Measurements from ENCODE around the gene HIP1R.
"Not testable (repeated sequence)": the region's sequence is repeated elsewhere in the genome, so short reads cannot be mapped to it uniquely, and the experiment has no call there.

HIP1R gene

DNA sequence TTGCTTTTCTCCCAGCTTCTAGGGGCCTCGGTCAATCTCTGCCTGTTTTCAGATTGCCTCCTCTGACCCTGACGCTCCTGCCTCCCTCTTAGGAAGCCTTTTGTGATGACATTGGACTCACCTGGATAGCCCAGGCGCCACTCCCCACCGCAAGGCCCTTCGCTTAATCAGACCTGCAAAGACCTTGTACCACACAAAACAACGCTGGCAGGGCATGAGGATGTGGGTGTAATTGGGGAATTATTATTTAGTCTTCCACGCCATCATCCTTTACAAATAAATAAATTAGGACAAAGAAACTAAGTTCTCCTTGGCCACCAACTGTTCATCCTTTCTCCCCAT lies 68.4 kb downstream of the HIP1R start:
- H3K4me1 ChIP-seq (ENCODE audit: control insufficient read depth, insufficient read depth, low read length) = no peaks in the 10 kb centered on the region
- POLR2A ChIA-PET = no interaction called here
- no peak overlapping the region for H3K4me3 ChIP-seq (ENCODE audit: low read depth, low read length)
- H3K36me3 ChIP-seq (ENCODE audit: control insufficient read depth in 2 of 2, insufficient read depth in 1 of 2, low read length in 2 of 2) = no peaks in the 10 kb centered on the region
- no peaks in the 10 kb centered on the region for H3K9me3 ChIP-seq (ENCODE audit: control insufficient read depth, insufficient read depth, low read depth, low read length)
- TF ChIP-seq, protein P1, sequence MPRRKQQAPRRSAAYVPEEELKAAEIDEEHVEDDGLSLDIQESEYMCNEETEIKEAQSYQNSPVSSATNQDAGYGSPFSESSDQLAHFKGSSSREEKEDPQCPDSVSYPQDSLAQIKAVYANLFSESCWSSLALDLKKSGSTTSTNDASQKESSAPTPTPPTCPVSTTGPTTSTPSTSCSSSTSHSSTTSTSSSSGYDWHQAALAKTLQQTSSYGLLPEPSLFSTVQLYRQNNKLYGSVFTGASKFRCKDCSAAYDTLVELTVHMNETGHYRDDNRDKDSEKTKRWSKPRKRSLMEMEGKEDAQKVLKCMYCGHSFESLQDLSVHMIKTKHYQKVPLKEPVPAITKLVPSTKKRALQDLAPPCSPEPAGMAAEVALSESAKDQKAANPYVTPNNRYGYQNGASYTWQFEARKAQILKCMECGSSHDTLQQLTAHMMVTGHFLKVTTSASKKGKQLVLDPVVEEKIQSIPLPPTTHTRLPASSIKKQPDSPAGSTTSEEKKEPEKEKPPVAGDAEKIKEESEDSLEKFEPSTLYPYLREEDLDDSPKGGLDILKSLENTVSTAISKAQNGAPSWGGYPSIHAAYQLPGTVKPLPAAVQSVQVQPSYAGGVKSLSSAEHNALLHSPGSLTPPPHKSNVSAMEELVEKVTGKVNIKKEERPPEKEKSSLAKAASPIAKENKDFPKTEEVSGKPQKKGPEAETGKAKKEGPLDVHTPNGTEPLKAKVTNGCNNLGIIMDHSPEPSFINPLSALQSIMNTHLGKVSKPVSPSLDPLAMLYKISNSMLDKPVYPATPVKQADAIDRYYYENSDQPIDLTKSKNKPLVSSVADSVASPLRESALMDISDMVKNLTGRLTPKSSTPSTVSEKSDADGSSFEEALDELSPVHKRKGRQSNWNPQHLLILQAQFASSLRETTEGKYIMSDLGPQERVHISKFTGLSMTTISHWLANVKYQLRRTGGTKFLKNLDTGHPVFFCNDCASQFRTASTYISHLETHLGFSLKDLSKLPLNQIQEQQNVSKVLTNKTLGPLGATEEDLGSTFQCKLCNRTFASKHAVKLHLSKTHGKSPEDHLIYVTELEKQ (tag by site-specific recombination; IDR thresholded peaks at IDR 0.05; ENCODE audit: borderline replicate concordance) = no peak
- no peak for TF ChIP-seq ZNF274 (IDR thresholded peaks at IDR 0.05; ENCODE audit: low read length)
- TF ChIP-seq ZNF274 (tag by site-specific recombination; IDR thresholded peaks at IDR 0.05; ENCODE audit: borderline replicate concordance) = no peak
- TF ChIP-seq SALL2 (tag by site-specific recombination; IDR thresholded peaks at IDR 0.05; ENCODE audit: borderline replicate concordance) = no peak
- TF ChIP-seq ZNF544 (tag by site-specific recombination; IDR thresholded peaks at IDR 0.05) = no peak
- TF ChIP-seq, protein P2, sequence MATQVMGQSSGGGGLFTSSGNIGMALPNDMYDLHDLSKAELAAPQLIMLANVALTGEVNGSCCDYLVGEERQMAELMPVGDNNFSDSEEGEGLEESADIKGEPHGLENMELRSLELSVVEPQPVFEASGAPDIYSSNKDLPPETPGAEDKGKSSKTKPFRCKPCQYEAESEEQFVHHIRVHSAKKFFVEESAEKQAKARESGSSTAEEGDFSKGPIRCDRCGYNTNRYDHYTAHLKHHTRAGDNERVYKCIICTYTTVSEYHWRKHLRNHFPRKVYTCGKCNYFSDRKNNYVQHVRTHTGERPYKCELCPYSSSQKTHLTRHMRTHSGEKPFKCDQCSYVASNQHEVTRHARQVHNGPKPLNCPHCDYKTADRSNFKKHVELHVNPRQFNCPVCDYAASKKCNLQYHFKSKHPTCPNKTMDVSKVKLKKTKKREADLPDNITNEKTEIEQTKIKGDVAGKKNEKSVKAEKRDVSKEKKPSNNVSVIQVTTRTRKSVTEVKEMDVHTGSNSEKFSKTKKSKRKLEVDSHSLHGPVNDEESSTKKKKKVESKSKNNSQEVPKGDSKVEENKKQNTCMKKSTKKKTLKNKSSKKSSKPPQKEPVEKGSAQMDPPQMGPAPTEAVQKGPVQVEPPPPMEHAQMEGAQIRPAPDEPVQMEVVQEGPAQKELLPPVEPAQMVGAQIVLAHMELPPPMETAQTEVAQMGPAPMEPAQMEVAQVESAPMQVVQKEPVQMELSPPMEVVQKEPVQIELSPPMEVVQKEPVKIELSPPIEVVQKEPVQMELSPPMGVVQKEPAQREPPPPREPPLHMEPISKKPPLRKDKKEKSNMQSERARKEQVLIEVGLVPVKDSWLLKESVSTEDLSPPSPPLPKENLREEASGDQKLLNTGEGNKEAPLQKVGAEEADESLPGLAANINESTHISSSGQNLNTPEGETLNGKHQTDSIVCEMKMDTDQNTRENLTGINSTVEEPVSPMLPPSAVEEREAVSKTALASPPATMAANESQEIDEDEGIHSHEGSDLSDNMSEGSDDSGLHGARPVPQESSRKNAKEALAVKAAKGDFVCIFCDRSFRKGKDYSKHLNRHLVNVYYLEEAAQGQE (tag by site-specific recombination; IDR thresholded peaks at IDR 0.05) = no peak
- CTCF ChIA-PET = no interaction called here
- H3K27ac ChIP-seq (ENCODE audit: extremely low read depth, low read depth, low read length) = no peak overlapping the region

DNA sequence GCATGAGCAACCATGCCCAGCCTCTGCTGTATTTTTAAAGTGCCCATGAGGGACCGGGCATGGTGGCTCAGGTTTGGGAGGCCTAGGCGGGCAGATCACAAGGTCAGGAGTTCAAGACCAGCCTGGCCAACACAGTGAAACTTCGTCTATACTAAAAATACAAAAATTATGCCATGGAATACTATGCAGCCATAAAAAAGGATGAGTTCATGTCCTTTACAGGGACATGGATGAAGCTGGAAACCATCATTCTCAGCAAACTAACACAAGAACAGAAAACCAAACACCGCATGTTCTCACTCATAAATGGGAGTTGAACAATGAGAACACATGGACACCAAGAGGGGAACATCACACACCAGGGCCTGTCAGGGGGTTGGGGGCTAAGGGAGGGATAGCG lies 70.0 kb downstream of the HIP1R start:
- H3K27ac ChIP-seq (ENCODE audit: extremely low read depth, low read depth, low read length); H3K9me3 ChIP-seq (ENCODE audit: control insufficient read depth, insufficient read depth, low read depth, low read length); H3K4me1 ChIP-seq (ENCODE audit: control insufficient read depth, insufficient read depth, low read length); POLR2A ChIA-PET; H3K4me3 ChIP-seq (ENCODE audit: low read depth, low read length); H3K36me3 ChIP-seq (ENCODE audit: control insufficient read depth in 2 of 2, insufficient read depth in 1 of 2, low read length in 2 of 2); CTCF ChIA-PET: not testable (repeated sequence)
- peak; percentile 100 for TF ChIP-seq ZNF146 (tag by site-specific recombination; IDR thresholded peaks at IDR 0.05)
- TF ChIP-seq, protein P3, sequence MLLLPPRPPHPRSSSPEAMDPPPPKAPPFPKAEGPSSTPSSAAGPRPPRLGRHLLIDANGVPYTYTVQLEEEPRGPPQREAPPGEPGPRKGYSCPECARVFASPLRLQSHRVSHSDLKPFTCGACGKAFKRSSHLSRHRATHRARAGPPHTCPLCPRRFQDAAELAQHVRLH (tag by site-specific recombination; IDR thresholded peaks at IDR 0.05) = peak; percentile 88
- TF ChIP-seq, protein P4, sequence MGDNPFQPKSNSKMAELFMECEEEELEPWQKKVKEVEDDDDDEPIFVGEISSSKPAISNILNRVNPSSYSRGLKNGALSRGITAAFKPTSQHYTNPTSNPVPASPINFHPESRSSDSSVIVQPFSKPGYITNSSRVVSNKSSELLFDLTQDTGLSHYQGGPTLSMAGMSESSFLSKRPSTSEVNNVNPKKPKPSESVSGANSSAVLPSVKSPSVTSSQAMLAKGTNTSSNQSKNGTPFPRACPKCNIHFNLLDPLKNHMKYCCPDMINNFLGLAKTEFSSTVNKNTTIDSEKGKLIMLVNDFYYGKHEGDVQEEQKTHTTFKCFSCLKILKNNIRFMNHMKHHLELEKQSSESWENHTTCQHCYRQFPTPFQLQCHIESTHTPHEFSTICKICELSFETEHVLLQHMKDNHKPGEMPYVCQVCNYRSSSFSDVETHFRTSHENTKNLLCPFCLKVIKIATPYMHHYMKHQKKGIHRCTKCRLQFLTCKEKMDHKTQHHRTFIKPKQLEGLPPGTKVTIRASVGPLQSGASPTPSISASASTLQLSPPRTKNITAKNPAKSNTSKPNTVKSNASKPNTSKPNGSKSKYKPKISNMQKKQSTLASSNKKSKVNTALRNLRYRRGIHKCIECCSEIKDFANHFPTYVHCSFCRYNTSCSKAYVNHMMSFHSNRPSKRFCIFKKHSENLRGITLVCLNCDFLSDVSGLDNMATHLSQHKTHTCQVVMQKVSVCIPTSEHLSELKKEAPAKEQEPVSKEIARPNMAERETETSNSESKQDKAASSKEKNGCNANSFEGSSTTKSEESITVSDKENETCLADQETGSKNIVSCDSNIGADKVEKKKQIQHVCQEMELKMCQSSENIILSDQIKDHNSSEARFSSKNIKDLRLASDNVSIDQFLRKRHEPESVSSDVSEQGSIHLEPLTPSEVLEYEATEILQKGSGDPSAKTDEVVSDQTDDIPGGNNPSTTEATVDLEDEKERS (tag by site-specific recombination; IDR thresholded peaks at IDR 0.05) = 0 out of 2 replicates have a peak, but pooled peaks have one; percentile 67

DNA sequence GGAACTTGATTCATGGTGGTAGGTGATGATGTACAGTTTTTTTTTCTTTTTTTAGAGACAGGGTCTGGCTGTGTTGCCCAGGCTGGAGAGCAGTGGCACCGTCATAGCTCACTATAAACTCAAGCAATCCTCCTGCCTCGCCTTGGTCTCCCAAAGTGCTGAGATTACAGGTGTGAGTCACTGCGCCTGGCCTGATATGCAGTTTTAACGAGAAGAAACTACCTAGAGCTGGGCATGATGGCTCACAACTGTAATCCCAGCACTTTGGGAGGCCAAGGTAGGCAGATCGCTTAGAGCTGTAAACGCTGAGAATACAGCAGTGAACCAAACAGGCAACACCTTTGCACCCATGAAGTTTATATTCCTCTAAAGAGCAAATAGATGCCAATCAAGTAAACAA lies 73.7 kb downstream of the HIP1R start:
- Histone ChIP-seq H3K27ac (ENCODE audit: extremely low read depth, low read depth, low read length) (no peak overlapping the region), H3K4me3 (ENCODE audit: low read depth, low read length) (no peak overlapping the region), H3K4me1 (ENCODE audit: control insufficient read depth, insufficient read depth, low read length) (no peaks in the 10 kb centered on the region), H3K36me3 (ENCODE audit: control insufficient read depth in 2 of 2, insufficient read depth in 1 of 2, low read length in 2 of 2) (no peaks in the 10 kb centered on the region), H3K9me3 (ENCODE audit: control insufficient read depth, insufficient read depth, low read depth, low read length) (no peaks in the 10 kb centered on the region)
- POLR2A ChIA-PET = no interaction called here
- CTCF ChIA-PET = no interaction called here
- 0 out of 2 replicates have a peak, but pooled peaks have one; percentile 23 for TF ChIP-seq GLIS1 (tag by site-specific recombination; IDR thresholded peaks at IDR 0.05)
- TF ChIP-seq ZNF549 (tag by site-specific recombination; IDR thresholded peaks at IDR 0.05) = no peak
- TF ChIP-seq, protein P5, sequence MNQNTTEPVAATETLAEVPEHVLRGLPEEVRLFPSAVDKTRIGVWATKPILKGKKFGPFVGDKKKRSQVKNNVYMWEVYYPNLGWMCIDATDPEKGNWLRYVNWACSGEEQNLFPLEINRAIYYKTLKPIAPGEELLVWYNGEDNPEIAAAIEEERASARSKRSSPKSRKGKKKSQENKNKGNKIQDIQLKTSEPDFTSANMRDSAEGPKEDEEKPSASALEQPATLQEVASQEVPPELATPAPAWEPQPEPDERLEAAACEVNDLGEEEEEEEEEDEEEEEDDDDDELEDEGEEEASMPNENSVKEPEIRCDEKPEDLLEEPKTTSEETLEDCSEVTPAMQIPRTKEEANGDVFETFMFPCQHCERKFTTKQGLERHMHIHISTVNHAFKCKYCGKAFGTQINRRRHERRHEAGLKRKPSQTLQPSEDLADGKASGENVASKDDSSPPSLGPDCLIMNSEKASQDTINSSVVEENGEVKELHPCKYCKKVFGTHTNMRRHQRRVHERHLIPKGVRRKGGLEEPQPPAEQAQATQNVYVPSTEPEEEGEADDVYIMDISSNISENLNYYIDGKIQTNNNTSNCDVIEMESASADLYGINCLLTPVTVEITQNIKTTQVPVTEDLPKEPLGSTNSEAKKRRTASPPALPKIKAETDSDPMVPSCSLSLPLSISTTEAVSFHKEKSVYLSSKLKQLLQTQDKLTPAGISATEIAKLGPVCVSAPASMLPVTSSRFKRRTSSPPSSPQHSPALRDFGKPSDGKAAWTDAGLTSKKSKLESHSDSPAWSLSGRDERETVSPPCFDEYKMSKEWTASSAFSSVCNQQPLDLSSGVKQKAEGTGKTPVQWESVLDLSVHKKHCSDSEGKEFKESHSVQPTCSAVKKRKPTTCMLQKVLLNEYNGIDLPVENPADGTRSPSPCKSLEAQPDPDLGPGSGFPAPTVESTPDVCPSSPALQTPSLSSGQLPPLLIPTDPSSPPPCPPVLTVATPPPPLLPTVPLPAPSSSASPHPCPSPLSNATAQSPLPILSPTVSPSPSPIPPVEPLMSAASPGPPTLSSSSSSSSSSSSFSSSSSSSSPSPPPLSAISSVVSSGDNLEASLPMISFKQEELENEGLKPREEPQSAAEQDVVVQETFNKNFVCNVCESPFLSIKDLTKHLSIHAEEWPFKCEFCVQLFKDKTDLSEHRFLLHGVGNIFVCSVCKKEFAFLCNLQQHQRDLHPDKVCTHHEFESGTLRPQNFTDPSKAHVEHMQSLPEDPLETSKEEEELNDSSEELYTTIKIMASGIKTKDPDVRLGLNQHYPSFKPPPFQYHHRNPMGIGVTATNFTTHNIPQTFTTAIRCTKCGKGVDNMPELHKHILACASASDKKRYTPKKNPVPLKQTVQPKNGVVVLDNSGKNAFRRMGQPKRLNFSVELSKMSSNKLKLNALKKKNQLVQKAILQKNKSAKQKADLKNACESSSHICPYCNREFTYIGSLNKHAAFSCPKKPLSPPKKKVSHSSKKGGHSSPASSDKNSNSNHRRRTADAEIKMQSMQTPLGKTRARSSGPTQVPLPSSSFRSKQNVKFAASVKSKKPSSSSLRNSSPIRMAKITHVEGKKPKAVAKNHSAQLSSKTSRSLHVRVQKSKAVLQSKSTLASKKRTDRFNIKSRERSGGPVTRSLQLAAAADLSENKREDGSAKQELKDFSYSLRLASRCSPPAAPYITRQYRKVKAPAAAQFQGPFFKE (tag by site-specific recombination; IDR thresholded peaks at IDR 0.05; ENCODE audit: borderline replicate concordance) = no peak
- no peak for TF ChIP-seq ZNF416 (tag by site-specific recombination; IDR thresholded peaks at IDR 0.05)
- peak; percentile 91 for TF ChIP-seq ZNF121 (tag by site-specific recombination; IDR thresholded peaks at IDR 0.05)
- no peak for TF ChIP-seq EGR2 (tag by site-specific recombination; IDR thresholded peaks at IDR 0.05; ENCODE audit: low read depth)

All from HEK293 (cell line).